Measurements from ENCODE around the gene SPATA46. TPM values are rescaled to one million over a fixed set of nuclear protein-coding genes. Genes with fewer than 3 reads are reported as not detected.

SPATA46 gene
- total RNA-seq, 2 donors from 2014 or later = not detected

DNA sequence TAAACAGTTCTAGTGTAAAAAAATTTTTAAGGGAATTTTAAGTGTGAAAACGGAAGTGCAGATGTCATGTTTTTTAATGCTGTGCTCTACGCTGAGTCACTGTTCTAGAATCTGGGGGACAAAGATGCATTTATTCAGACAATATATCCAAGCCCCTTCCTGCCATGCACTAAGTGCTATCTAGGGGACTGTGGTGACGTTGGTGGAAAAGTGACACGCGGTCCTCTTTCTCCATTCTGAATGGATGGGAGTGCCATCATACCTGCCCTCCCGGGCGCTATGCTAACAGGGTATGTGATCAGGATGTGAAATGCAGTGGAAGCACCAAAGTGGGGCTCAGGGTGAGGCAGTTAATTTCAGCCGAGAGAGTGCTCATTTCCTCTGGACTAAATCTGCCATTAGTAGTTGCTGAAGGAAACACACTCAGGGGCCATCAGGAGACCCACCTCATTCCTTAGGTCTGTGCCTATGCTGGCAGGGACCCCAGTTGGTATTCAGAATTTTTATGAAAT is 11.5 kb upstream of the SPATA46 start:
- Mint-ChIP-seq H3K27me3 (no peaks in the 10 kb centered on the region), H3K4me3 (no peak overlapping the region), H3K4me1 (ENCODE audit: low read depth in 2 of 2) (peaks cover 29 to 41% of the 10 kb centered on the region in 2 donors), H3K27ac (no peak overlapping the region), H3K36me3 (no peaks in the 10 kb centered on the region), H3K9me3 (no peaks in the 10 kb centered on the region)
- no peak for ATAC-seq
- DNase-seq (ENCODE audit: low spot score) = no peak

DNA sequence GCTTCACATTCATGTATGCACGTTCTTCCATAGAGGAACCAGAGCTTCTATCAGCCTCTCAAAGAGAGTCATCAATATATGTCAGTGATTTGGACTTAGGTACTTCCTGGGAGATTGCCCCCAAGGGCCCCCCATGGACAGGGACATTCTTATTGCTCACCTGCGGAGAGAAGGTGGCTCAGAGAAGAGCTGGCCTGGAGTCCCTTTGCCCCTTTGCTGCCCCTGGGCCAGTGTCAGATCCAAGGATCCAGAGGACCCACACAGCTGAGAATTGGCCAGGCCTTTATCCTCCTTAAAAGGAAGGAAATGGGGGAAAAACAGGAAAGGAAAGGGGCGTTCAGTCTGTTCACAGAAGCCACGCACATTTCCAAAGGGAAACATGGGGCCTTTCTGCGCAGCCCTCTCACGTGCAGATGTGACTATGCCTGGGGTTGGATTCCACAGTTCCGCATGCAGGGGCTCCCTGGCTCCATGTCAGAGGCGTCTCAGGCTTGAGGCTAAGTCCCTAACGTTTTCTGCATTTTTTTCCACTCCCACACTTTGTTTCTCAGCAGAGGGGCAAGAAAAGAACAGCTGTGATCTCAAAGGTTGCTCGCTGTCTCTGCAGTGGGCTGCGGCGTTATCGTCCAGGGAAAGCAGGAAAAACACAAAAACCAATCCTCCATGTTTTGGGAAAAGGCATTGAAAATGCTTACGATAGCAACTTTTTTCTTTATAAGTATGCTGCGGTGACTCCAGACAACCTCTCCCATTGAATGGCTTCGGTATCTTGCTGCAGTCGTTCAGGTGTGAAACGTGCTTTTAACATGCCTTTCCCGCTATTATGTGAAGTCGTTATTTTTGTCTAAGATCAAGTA is 10.8 kb upstream of the SPATA46 start:
- no peak for DNase-seq (ENCODE audit: low spot score)
- Mint-ChIP-seq H3K9me3 (no peaks in the 10 kb centered on the region), H3K4me3 (no peak overlapping the region), H3K36me3 (no peaks in the 10 kb centered on the region), H3K27ac (no peak overlapping the region), H3K27me3 (no peaks in the 10 kb centered on the region), H3K4me1 (ENCODE audit: low read depth in 2 of 2) (peaks cover 29 to 41% of the 10 kb centered on the region in 2 donors)
- no peak for ATAC-seq

DNA sequence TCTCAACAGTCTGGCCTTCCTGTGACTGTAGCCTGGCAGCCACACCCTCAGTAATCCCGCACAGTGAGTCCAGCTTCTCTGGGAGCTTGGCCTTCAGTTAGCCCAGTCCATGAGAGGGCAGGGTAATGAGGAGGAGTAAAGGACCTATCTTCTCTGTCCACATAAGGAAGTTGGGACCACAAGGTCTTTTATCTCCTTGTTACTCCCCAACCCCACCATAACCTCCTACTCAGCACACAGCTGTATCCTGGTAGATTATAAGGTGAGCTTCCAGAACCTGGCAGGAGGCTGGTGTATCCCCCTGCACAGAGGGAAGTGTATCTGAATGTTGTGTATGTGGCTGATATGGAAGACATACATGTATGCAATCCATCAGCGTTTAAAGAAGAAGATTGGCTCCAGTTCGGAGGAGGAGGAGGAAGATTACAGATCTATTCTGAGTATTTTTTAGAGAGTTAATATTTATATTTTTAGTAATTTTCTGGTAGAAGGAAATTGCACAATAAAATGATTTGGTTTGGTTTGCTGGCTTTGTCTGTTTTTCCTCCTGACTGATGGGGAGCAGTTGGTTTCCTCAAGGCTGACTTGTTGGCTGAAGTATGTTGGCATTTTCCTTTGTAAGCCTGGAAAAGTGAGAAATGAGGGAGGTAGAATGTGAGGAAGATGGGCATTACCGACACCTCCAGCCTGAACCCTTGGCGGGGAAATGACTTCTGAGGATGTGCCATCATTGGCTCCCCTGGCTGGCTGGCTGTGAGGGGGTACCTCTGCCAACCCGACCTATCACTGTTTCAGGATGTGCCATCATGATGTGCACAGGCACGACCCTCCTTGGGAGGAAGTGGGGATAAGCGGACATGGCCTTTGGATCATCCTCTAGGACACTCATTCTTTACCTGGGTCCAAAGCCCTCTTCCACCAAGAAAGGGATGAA is 9.9 kb upstream of the SPATA46 start:
- Mint-ChIP-seq H3K27ac (no peak overlapping the region), H3K9me3 (no peaks in the 10 kb centered on the region), H3K4me3 (no peak overlapping the region), H3K36me3 (no peaks in the 10 kb centered on the region), H3K4me1 (ENCODE audit: low read depth in 2 of 2) (peaks cover 20 to 33% of the 10 kb centered on the region in 2 donors), H3K27me3 (no peaks in the 10 kb centered on the region)
- ATAC-seq = no peak
- no peak for DNase-seq (ENCODE audit: low spot score)

DNA sequence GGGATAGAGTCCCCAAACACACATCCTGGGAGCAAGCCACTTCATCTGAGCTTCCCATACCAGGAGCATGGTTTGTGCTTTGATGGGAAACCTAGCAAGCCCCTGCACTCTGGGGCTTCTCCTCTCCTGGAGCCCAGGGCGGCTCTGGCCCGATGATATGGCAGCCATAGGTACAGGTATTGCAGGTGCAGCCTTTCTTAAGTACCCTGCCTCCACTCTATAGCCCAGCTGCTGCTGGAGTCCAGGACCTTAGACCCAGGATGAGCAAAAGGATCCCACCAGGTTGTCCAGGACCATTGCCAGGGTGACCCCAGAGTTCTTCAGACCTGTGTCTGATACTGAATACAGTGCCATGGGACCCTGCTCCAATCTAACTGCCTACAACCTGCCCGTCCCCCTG is 9.0 kb upstream of the SPATA46 start:
- no peak overlapping the region for H3K4me3 Mint-ChIP-seq
- ATAC-seq (no peak), DNase-seq (ENCODE audit: low spot score) (no peak)
- H3K9me3 Mint-ChIP-seq = no peaks in the 10 kb centered on the region
- no peaks in the 10 kb centered on the region for H3K27me3 Mint-ChIP-seq
- peak overlapping the region in 1 of 2 donors; percentile 79 for H3K27ac Mint-ChIP-seq
- no peaks in the 10 kb centered on the region for H3K36me3 Mint-ChIP-seq
- H3K4me1 Mint-ChIP-seq (ENCODE audit: low read depth in 2 of 2) = peaks cover 18 to 25% of the 10 kb centered on the region in 2 donors

DNA sequence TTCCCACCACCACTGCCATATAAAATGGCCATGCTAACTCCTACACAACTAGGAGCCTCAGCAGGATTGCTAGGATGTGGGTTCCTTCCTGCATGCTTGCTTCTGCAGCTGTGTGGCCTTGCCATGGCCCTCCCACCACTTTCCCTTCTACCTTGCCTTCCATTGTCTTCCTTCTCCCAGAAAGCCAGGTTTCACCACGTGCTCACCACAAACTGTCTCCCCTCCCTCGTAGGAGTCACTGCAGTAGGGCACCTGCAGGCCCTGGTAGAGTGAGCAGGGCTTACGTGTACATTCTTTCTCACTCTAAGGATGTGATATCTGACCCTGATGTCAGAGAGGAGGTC is 8.6 kb upstream of the SPATA46 start:
- Mint-ChIP-seq H3K27ac (peak overlapping the region in 1 of 2 donors; percentile 79), H3K4me3 (no peak overlapping the region), H3K27me3 (no peaks in the 10 kb centered on the region), H3K4me1 (ENCODE audit: low read depth in 2 of 2) (peaks cover 13 to 21% of the 10 kb centered on the region in 2 donors), H3K9me3 (no peaks in the 10 kb centered on the region), H3K36me3 (no peaks in the 10 kb centered on the region)
- no peak for ATAC-seq
- DNase-seq (ENCODE audit: low spot score) = no peak

DNA sequence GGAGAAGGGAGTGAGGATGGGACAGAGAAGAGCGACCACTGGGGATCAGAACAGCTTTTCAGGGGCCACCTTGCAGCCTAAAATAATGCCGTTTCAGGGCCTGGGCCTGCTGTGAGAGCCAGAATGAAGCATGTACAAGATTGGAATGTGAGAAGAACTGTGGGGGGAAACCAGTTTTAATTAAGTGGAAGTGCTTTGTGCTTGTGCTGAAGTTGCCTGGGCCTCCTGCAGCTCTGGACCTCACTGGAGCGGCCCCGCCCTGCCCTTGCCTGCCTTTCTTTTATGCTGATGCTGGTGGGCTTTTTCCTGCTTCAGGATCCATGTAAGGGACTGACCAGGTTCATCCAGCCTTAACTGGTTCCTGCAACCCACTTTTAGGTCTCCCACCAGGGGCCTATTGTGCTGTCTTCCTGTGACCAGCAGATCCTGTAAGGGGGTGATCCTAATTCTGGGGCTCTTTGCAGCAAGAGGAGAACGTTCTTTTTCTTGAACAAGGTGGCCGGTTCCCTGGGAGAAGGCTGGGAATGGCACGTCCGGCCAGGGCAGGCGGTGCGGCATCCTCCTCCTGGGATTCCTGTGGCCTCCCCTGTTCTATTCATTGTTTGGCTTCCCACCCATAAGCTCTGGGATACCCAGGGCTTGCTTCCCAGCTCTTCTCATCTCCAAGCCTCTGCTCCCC is 8.1 kb upstream of the SPATA46 start:
- Mint-ChIP-seq H3K36me3 (no peaks in the 10 kb centered on the region), H3K9me3 (no peaks in the 10 kb centered on the region), H3K27me3 (no peaks in the 10 kb centered on the region), H3K4me3 (no peak overlapping the region), H3K4me1 (ENCODE audit: low read depth in 2 of 2) (peaks cover 9 to 16% of the 10 kb centered on the region in 2 donors), H3K27ac (peak overlapping the region in 1 of 2 donors; percentile 79)
- no peak for DNase-seq (ENCODE audit: low spot score)
- no peak for ATAC-seq

DNA sequence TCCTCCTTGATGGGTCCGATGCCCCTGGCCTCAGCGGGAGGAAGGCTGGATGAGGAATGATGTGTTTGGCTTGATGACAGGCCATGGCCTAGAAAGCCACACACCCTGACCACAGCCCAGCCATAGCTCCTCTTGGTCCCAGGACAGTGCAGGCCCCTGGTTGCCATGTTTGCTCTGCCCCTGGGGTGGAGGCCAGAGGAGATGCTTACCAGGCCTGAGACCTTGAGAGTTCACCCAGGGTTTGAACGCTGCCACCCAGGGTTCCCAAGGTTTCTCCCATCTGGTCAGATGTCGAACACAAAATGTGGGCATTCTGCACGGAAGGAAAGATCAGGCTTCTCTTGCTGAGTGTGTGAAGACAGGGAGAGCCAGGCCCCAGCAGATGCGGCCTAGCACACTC is 7.5 kb upstream of the SPATA46 start:
- H3K9me3 Mint-ChIP-seq = no peaks in the 10 kb centered on the region
- peaks cover 3 to 10% of the 10 kb centered on the region in 2 donors for H3K4me1 Mint-ChIP-seq (ENCODE audit: low read depth in 2 of 2)
- H3K27me3 Mint-ChIP-seq = no peaks in the 10 kb centered on the region
- H3K36me3 Mint-ChIP-seq = no peaks in the 10 kb centered on the region
- no peak overlapping the region for H3K4me3 Mint-ChIP-seq
- DNase-seq (ENCODE audit: low spot score) = no peak
- ATAC-seq = no peak
- no peak overlapping the region for H3K27ac Mint-ChIP-seq

DNA sequence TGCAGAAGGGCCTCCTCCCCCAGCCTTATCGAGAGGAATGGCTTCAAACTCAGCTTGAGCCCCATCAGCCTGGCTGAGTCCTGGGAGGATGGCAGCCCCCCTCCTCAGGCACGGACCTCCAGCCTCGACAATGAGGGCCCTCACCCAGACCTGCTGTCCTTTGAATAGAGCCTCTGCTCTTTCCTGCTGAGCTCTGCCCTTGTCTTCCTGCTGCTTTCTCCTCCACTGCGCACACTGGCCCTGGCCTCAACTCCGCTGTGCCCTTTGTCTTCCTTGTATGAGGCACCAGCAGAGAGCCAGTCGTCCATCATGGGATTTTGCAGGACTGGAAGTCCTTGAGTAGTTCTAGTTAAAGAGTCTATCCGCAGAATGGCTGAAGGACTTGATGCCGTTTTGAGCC is 6.9 kb upstream of the SPATA46 start:
- Mint-ChIP-seq H3K4me3 (no peak overlapping the region), H3K9me3 (no peaks in the 10 kb centered on the region), H3K27me3 (no peaks in the 10 kb centered on the region), H3K36me3 (no peaks in the 10 kb centered on the region), H3K4me1 (ENCODE audit: low read depth in 2 of 2) (peaks cover 0 to 4% of the 10 kb centered on the region in 2 donors), H3K27ac (no peak overlapping the region)
- ATAC-seq = no peak
- no peak for DNase-seq (ENCODE audit: low spot score)

DNA sequence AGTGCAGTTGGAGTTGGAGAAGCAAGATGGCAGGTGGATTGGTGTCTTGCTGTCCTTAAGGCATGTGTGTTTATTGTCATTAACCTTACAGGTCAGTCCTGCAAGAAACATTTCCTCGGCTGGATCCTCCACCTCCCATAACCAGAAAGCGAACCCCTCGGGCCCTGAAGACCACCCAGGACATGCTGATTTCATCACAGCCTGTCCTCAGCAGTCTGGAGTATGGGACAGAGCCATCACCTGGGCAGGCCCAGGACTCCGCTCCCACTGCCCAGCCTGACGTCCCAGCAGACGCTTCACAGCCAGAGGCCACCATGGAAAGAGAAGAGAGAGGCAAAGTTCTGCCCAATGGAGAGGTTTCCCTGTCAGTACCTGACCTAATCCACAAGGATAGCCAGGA is 6.4 kb upstream of the SPATA46 start:
- Mint-ChIP-seq H3K36me3 (no peaks in the 10 kb centered on the region), H3K4me1 (ENCODE audit: low read depth in 2 of 2) (peaks cover 0 to 4% of the 10 kb centered on the region in 2 donors), H3K4me3 (no peak overlapping the region), H3K9me3 (no peaks in the 10 kb centered on the region), H3K27me3 (no peaks in the 10 kb centered on the region), H3K27ac (no peak overlapping the region)
- DNase-seq (ENCODE audit: low spot score) (no peak), ATAC-seq (no peak)

DNA sequence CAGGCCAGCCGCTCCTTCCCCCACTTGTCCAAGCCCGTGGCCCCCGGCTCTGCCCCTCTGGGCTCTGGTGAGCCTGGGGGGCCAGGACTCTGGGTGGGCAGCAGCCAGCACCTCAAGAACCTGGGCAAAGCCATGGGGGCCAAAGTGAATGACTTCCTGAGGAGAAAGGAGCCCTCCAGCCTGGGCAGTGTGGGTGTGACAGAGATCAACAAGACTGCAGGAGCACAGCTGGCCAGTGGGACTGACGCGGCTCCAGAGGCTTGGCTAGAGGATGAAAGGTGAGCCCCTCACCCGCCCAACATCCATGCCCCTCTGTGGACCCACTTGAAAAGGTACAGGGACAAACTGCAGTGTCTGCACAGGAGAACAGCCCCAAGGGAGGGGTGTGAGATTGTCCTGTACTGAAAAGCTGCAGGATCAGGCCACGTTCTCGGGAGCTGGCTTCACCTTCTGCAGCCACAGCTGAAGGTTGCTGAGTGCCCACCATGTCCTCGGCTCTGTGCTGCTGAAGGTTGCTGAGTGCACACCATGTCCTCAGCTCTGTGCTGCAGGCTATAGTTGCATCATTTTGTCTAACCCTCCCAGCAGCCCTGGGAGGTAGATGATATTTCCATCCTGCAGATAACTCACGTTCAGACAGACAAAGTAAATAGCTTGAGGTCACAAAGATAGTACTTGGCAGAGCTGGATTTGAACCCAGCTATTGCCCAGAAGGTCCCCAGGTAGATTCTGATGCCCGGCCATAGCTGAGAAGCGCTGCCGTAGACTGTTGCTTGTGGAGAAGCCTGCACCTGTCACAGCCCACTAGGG is 5.5 kb upstream of the SPATA46 start:
- no peaks in the 10 kb centered on the region for H3K36me3 Mint-ChIP-seq
- H3K4me1 Mint-ChIP-seq (ENCODE audit: low read depth in 2 of 2) = peaks cover 0 to 4% of the 10 kb centered on the region in 2 donors
- no peak overlapping the region for H3K4me3 Mint-ChIP-seq
- no peak overlapping the region for H3K27ac Mint-ChIP-seq
- H3K9me3 Mint-ChIP-seq = no peaks in the 10 kb centered on the region
- DNase-seq (ENCODE audit: low spot score) = no peak
- H3K27me3 Mint-ChIP-seq = no peaks in the 10 kb centered on the region
- no peak for ATAC-seq

DNA sequence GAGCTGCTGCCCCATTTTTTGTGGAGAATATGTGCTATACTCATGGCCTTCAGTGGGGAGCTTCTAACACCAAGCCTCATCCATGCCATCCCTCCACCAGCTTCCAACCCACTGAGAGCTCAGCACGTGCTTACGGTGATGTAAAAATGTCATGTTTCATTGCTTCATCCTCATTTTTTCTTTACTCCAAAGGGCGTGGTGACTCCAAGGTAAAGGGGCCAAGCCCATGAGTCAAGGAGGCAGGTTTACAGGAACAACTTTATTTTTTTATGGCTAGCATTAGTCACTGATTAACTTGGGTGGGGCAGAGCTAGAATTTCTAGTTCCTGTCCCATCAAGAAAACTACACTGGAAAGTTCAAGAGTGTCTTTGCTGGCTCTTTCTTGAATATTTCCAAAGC is 4.7 kb upstream of the SPATA46 start, which contains the start of gene C1orf226:
Gene C1orf226 (plus strand): TSS at position 346 of the 400 bp plus-strand sequence. CDS start 174 bp downstream, outside the sequence.
- DNase-seq (ENCODE audit: low spot score) = no peak
- H3K4me3 Mint-ChIP-seq = no peak within 1 kb of the TSS
- no peak within 1 kb of the TSS for H3K27ac Mint-ChIP-seq
- no peak for ATAC-seq
- no peaks in the 10 kb centered on the region for H3K27me3 Mint-ChIP-seq
- no peaks in the 10 kb centered on the region for H3K36me3 Mint-ChIP-seq
- no peaks in the 10 kb centered on the region for H3K9me3 Mint-ChIP-seq
- peaks cover 0 to 4% of the 10 kb centered on the region in 2 donors for H3K4me1 Mint-ChIP-seq (ENCODE audit: low read depth in 2 of 2)

DNA sequence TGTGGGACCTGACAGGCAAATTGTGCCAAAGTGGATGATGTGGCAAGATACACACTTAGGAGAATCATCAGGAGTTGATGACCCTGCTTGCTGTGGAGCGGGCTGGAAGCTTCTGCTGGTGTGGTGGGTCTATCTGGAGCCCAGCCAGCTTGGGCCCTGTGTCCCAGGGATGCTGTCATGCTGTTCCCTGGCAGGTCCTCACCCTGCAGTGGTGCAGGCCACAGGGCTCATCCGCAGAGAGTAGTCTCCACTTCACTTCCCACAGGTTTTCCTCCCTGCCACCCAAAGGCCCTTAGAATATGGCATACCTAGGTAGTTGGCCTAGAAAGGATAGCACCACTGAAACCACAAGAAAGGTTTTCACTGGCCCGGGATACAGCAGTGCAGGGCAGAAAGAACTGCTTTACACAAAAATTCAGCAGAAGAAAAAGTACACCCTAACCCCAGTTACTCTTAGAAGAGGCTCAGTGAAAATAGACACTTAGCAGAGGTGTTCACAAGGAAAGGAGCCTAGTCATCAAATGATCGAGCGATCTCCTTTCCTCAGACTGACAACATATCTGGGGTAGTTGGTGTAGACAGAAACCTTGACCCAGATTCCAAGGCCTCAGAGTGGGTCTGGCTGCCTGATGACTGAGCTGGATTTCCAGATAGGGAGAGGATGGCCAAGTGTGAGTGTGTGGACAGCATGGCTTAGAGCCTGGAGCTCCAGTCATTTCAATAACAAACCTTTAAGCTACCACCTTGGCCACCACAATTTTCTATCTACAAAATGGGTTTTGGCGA is 3.6 kb upstream of the SPATA46 start:
- Mint-ChIP-seq H3K27ac (no peak overlapping the region), H3K9me3 (no peaks in the 10 kb centered on the region), H3K27me3 (no peaks in the 10 kb centered on the region), H3K4me1 (ENCODE audit: low read depth in 2 of 2) (peaks cover 0 to 2% of the 10 kb centered on the region in 2 donors), H3K36me3 (no peaks in the 10 kb centered on the region), H3K4me3 (no peak overlapping the region)
- DNase-seq (ENCODE audit: low spot score) = no peak
- no peak for ATAC-seq

Data from natural killer cell treated with Interleukin-12 subunit alpha and Interleukin-12 subunit beta and Interleukin-15 and Interleukin-18, amount 100 ng/mL, for 72 hours (primary cell).